ENCODE results near the gene RNF182. TPM values are rescaled to one million over a fixed set of nuclear protein-coding genes. Genes with fewer than 3 reads are reported as not detected.

The RNF182 gene
- total RNA-seq, 1 donor from 2014 or later = not detected

DNA sequence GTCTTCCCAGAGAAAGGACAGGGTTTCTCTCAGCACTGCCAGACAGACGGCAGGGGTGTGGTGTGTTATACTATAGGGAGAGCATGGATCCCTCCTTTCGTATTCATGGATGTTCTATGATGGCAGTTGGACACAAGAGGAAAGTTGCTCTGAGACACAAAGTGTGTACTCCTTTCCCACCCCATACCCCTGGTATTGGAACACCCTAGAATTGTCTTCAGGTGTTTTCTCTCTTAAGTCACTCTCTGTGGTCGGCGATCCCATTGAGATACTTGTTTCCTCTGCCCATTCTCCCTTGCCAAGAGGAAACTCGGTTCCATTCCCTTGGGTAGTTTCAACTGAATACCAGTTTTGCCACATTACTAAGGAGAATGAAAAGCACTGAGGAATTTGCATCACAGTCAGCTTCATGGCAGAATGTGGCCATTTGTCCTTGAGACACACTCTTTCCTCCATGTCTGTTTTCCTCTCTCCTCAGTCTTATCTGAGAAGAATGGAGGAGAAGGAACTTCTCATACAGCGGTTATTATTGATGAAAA is 53.4 kb downstream of the RNF182 start:
- no peak for DNase-seq (ENCODE audit: low read depth)
- peaks cover 2% of the 10 kb centered on the region for H3K27me3 ChIP-seq (ENCODE audit: control insufficient read depth, insufficient read depth, low read length)
- TF ChIP-seq CTCF (IDR thresholded peaks at IDR 0.05; ENCODE audit: insufficient read depth, low read length, severe bottlenecking) = no peak
- no peak for FAIRE-seq
- no peak overlapping the region for H3K4me3 ChIP-seq (ENCODE audit: low read depth, low read length)
- H3K36me3 ChIP-seq (ENCODE audit: control insufficient read depth, insufficient read depth, low read length) = no peaks in the 10 kb centered on the region

- TF ChIP-seq CTCF (IDR thresholded peaks at IDR 0.05; ENCODE audit: insufficient read depth, low read length, severe bottlenecking) = no peak
- Histone ChIP-seq H3K36me3 (ENCODE audit: control insufficient read depth, insufficient read depth, low read length) (no peaks in the 10 kb centered on the region), H3K4me3 (ENCODE audit: low read depth, low read length) (no peak overlapping the region), H3K27me3 (ENCODE audit: control insufficient read depth, insufficient read depth, low read length) (peaks cover 2% of the 10 kb centered on the region)
- DNase-seq (ENCODE audit: low read depth) (no peak), FAIRE-seq (no peak)
These were observed 54.0 kb downstream of the RNF182 start for GRCh38 chr6:13978787-13979186.

DNA sequence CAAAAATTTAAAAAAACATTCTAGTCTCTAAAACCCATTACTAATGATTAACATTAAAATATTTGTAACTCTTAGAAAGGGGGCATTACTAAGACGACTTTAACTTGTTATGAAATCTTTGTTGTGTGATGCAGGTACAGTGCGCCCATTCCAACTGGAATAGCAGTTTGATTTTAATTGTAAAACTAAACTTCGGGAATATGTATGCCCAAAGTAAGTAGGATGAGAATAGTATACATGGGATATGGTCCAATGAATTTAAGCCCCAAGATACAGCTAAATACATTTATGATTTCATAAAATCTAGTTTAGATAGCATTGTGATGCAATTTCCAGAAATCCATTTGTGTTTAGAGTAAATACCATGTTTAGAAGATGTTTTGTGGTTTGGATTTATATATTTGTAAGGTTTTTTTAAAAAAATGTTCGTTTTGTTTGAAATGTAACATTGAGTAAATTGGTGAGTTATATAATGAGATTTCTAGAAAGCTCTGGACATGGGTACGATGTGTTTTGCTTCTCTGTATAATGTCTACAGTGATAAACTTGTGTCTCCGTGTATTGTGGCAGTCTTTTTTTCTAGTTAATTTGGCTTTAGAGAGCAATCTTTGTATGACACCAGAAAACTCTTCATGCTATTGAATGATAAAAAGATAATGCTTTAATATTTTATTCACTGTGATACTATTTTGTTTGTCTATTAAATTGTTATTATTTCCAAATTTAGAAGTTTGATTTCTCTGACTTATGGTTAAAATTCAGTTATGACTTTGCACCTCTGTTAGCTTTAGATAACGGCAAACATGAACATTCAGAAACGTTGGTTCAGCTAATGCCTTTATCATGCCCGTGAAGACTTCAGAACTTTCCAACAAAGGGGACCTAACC is 54.8 kb downstream of the RNF182 start:
- no peak for DNase-seq (ENCODE audit: low read depth)
- TF ChIP-seq CTCF (IDR thresholded peaks at IDR 0.05; ENCODE audit: insufficient read depth, low read length, severe bottlenecking) = no peak
- H3K4me3 ChIP-seq (ENCODE audit: low read depth, low read length) = no peak overlapping the region
- FAIRE-seq = no peak
- H3K27me3 ChIP-seq (ENCODE audit: control insufficient read depth, insufficient read depth, low read length) = peaks cover 2% of the 10 kb centered on the region
- no peaks in the 10 kb centered on the region for H3K36me3 ChIP-seq (ENCODE audit: control insufficient read depth, insufficient read depth, low read length)

DNA sequence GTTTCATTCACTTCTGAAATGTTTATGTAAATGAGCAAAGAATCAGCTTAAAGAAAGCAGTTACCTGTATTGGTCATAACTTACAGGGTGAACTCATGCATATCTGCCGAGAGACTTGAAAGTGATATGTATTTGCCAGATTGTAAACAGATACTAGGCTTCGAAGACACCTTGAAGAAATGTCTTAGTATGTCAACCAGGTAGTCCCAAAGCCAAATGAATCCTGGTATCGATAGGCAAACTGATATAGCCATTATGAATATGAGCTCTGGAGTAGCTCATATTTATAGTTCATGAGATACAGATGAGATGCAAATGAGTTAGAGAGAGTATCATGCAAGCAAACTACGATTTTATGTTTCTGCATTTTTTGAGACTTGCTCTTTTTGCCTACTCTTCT is 55.8 kb downstream of the RNF182 start:
- no peak overlapping the region for H3K4me3 ChIP-seq (ENCODE audit: low read depth, low read length)
- no peak for TF ChIP-seq CTCF (IDR thresholded peaks at IDR 0.05; ENCODE audit: insufficient read depth, low read length, severe bottlenecking)
- no peak for FAIRE-seq
- no peaks in the 10 kb centered on the region for H3K27me3 ChIP-seq (ENCODE audit: control insufficient read depth, insufficient read depth, low read length)
- no peaks in the 10 kb centered on the region for H3K36me3 ChIP-seq (ENCODE audit: control insufficient read depth, insufficient read depth, low read length)
- DNase-seq (ENCODE audit: low read depth) = no peak

- FAIRE-seq = no peak
- no peak for DNase-seq (ENCODE audit: low read depth)
- Histone ChIP-seq H3K4me3 (ENCODE audit: low read depth, low read length) (no peak overlapping the region), H3K36me3 (ENCODE audit: control insufficient read depth, insufficient read depth, low read length) (no peaks in the 10 kb centered on the region), H3K27me3 (ENCODE audit: control insufficient read depth, insufficient read depth, low read length) (peaks cover 2% of the 10 kb centered on the region)
- TF ChIP-seq CTCF (IDR thresholded peaks at IDR 0.05; ENCODE audit: insufficient read depth, low read length, severe bottlenecking) = no peak
These were observed 61.0 kb downstream of the RNF182 start for GRCh38 chr6:13985663-13986325.
